Esophagus squamous epithelium (tissue), 5 donors: Measurements from ENCODE around the gene ZNF845. TPM values are rescaled to one million over a fixed set of nuclear protein-coding genes. Genes with fewer than 3 reads are reported as not detected.
A peak's percentile ranks its signal among the peaks of the same experiment; 100 is the strongest.
"Not testable (repeated sequence)": the region's sequence is repeated elsewhere in the genome, so short reads cannot be mapped to it uniquely, and the experiment has no call there.

ENCODE experiments used
- DNase-seq: peaks from one replicate; lab custom pipeline; 2025; lab: John Stamatoyannopoulos, UW
- H3K27ac ChIP-seq, 4 donors: fragments of 200-600 bp; sonication (generic); one replicate each; pipeline ENCODE4 v1.5.1; 2016 to 2019; ENCODE audit warnings: mild to moderate bottlenecking in 1 of 4
- H3K27me3 ChIP-seq, 4 donors: fragments of 200-600 bp; sonication (generic); 1 replicate in 3 of 4; 2 replicates in 1 of 4; pipeline versions ENCODE4 v1.5.1 to v1.6.0; 2017 to 2021; ENCODE audit warnings: antibody characterized with exemption in 1 of 4
- H3K36me3 ChIP-seq, 3 donors: fragments of 200-600 bp; sonication (generic); one replicate each; pipeline ENCODE4 v1.5.1; 2016 to 2019
- H3K4me1 ChIP-seq, 3 donors: fragments of 200-600 bp; sonication (generic); one replicate each; pipeline ENCODE4 v1.5.1; 2017 to 2019
- H3K4me3 ChIP-seq, 4 donors: fragments of 200-600 bp; sonication (generic); 1 replicate in 3 of 4; 2 replicates in 1 of 4; pipeline ENCODE4 v1.5.1; 2016 to 2019; ENCODE audit warnings: mild to moderate bottlenecking in 2 of 4, moderate library complexity in 1 of 4
- H3K9me3 ChIP-seq, 3 donors: fragments of 200-600 bp; sonication (generic); one replicate each; pipeline ENCODE4 v1.5.1; 2016 to 2019
- CTCF ChIP-seq, 6 experiments: fragments of 450-650 bp in 4 of 6; fragments of 200-600 bp in 2 of 6; sonication (generic) in 2 of 6; IDR thresholded peaks; one replicate each; pipeline ENCODE4 v1.5.1; 2016 to 2019; ENCODE audit warnings: antibody characterized with exemption in 6 of 6, mild to moderate bottlenecking in 4 of 6, moderate library complexity in 4 of 6
- POLR2A ChIP-seq, 4 donors: fragments of 450-650 bp; IDR thresholded peaks; one replicate each; pipeline ENCODE4 v1.6.1; 2017; ENCODE audit warnings: antibody characterized with exemption in 4 of 4, mild to moderate bottlenecking in 4 of 4, moderate library complexity in 3 of 4
- WGBS, 2 donors: methylation state at CpG; one replicate each; pipeline ENCODE4 v1.1.5; 2018; 5-methylcytosine and 5-hydroxymethylcytosine counted together
- intact Hi-C: fragments of 100-400 bp; cut with DNase I; formaldehyde crosslinking; loops from one replicate; pipeline ENCODE4 v1.15.0; 2022
- total RNA-seq, 4 donors: library from RNA; depleted of rRNA; stranded (reverse); fragments of >200 nt; gene quantifications; one replicate each; pipeline ENCODE4 v1.1.0, GENCODE V29; 2016
- donor health status: DM: yes; HTN: yes; CAD: no.

The ZNF845 gene
- total RNA-seq, 4 donors from 2014 or later: 2.3 to 7.1 (median 4.4) TPM

DNA sequence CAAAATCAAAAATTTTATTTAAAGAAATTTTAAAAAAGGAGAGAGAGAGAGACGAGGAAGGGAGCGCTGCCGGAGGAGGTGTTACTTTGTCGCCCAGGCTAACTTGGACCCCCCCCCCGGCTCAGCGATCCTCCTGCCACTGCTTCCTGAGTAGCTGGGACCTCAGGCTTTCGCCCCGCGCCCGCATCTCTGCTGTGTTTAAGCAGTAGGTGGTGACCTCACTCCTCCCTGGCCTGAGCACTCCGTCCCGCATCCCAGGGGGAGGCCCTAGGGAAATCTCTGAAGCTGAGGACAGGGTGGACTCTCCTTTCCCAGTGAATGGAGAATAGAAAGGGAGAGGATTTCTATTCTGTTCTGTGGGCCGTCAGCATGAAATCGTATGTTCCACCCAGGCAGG, 485 bp upstream of the ZNF845 start:
- no peak for TF ChIP-seq CTCF (IDR thresholded peaks at IDR 0.05)
- no peak for TF ChIP-seq POLR2A (IDR thresholded peaks at IDR 0.05)
- Histone ChIP-seq H3K4me1 (peaks cover 0 to 21% (median 4%) of the 10 kb centered on the region in 3 donors), H3K36me3 (peaks cover 0 to 13% (median 0%) of the 10 kb centered on the region in 3 donors), H3K27ac (peak overlapping the region; percentile 28 to 87 (median 80)), H3K4me3 (peak overlapping the region; percentile 61 to 87 (median 71)), H3K9me3 (peaks cover 0 to 22% (median 12%) of the 10 kb centered on the region in 3 donors), H3K27me3 (no peaks in the 10 kb centered on the region)
- intact Hi-C loops: no loop called here
- DNase-seq: no peak
- 0 to 1% methylated on average over 14 of the region's 14 CpGs for WGBS, 2 donors

DNA sequence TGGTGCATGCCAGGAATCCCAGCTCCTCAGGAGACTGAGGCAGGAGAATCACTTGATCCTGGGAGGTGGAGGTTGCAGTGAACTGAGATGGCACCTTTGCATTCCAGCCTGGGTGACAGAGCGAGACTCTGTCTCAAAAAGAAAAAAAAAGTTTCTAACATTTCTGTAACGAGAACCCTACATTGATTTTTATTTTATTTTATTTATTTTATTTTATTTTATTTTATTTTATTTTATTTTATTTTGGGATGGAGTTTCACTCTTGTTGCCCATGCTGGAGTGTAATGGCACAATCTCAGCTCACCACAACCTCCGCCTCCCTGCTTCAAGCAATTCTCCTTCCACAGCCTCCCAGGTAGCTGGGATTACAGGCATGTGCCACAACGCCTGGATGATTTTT, 10.9 kb downstream of the ZNF845 start:
- H3K27me3 ChIP-seq, DNase-seq, H3K27ac ChIP-seq, intact Hi-C loops, H3K4me3 ChIP-seq, H3K4me1 ChIP-seq: not testable (repeated sequence)
- H3K36me3 ChIP-seq: peaks cover 26 to 100% (median 42%) of the 10 kb centered on the region in 3 donors
- H3K9me3 ChIP-seq: peaks cover 5 to 98% (median 62%) of the 10 kb centered on the region in 3 donors
- 96 to 97% methylated on average over 4 of the region's 4 CpGs for WGBS, 2 donors

- Histone ChIP-seq H3K4me3 (no peak overlapping the region), H3K9me3 (peaks cover 16 to 85% (median 79%) of the 10 kb centered on the region in 3 donors), H3K27ac (no peak overlapping the region), H3K27me3 (no peaks in the 10 kb centered on the region), H3K36me3 (peaks cover 9 to 22% (median 10%) of the 10 kb centered on the region in 3 donors), H3K4me1 (no peaks in the 10 kb centered on the region)
- 90 to 96% methylated on average over 1 of the region's 1 CpG for WGBS, 2 donors
- TF ChIP-seq CTCF (IDR thresholded peaks at IDR 0.05) (no peak), POLR2A (IDR thresholded peaks at IDR 0.05) (no peak)
- intact Hi-C loops: no loop called here
- no peak for DNase-seq
Observed at GRCh38 chr19:53355739-53356138, 22.2 kb downstream of the ZNF845 start.

DNA sequence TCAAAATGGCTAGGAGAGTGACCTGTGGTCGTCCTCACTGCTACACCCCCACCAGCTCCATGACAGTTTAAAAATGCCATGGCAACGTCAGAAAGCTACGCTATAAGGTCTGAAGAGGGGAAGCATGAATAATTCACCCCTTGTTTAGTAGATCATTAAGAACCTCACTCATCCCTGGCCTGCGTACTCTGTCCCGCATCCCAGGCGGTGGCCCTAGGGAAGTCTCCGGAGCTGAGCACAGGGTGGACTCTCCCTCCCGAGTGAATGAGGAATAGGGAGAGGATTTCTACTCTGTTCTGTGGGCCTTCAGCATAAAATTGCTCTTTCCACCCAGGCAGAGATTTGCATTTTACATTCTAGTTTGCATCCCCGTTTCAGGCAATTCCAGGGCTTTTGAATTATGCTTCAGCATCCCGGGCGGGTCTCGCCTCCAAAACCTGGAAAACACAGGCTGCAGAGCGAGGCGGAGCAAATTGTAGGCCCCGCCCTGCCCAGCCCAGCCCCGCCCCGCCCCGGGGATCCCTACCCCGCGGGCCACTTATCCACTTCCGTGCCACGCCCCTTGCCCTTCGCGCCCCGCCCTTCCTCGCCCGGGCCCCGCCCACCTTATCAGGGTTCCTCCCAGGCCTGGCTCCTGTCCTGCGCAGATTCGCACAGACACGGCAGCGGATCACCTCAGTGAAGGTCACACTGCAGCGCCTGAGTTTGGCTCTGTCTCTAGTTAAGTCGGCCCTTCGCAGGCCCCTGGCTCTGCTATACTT, 24.5 kb downstream of the ZNF845 start:
- Histone ChIP-seq H3K4me1 (no peaks in the 10 kb centered on the region), H3K4me3 (no peak overlapping the region), H3K27me3 (no peaks in the 10 kb centered on the region), H3K36me3 (no peaks in the 10 kb centered on the region), H3K27ac (no peak overlapping the region), H3K9me3 (peaks cover 9 to 62% (median 56%) of the 10 kb centered on the region in 3 donors)
- WGBS, 2 donors: 65 to 75% methylated on average over 17 to 28 of the region's 35 CpGs
- intact Hi-C loops: no loop called here
- no peak for DNase-seq
- TF ChIP-seq POLR2A (IDR thresholded peaks at IDR 0.05) (no peak), CTCF (IDR thresholded peaks at IDR 0.05) (no peak)

DNA sequence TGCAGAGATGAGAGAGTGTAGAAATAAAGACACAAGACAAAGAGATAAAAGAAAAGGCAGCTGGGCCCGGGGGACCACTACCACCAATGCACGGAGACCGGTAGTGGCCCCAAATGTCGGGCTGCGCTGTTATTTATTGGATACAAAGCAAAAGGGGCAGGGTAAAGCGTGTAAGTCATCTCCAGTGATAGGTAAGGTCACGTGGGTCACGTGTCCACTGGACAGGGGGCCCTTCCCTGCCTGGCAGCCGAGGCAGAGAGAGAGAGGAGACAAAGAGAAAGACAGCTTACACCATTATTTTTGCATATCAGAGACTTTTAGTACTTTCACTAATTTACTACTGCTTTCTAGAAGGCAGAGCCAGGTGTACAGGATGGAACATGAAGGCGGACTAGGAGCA, 26.5 kb downstream of the ZNF845 start:
- 80 to 88% methylated on average over 10 of the region's 10 CpGs for WGBS, 2 donors
- H3K36me3 ChIP-seq, DNase-seq, H3K27ac ChIP-seq, H3K4me3 ChIP-seq, H3K27me3 ChIP-seq, H3K4me1 ChIP-seq: not testable (repeated sequence)
- intact Hi-C loops: loop anchor here (10.0 kb wide), 1 partner anchor 165 kb away; the partner anchor contains the start of gene ZNF665
- H3K9me3 ChIP-seq: peaks cover 3 to 41% (median 37%) of the 10 kb centered on the region in 3 donors
